ENCODE data around the gene NSL1. TPM values are rescaled to one million over a fixed set of nuclear protein-coding genes. Genes with fewer than 3 reads are reported as not detected.
"Not testable (repeated sequence)": the region's sequence is repeated elsewhere in the genome, so short reads cannot be mapped to it uniquely, and the experiment has no call there.

Gene NSL1
- total RNA-seq, 4 donors from 2014 or later, result 28.8 to 44.7 (median 32.6) TPM

- WGBS, 2 donors, result 94% methylated on average over 8 of the region's 8 CpGs
- H3K27me3 ChIP-seq, result no peaks in the 10 kb centered on the region
- H3K36me3 ChIP-seq, result peaks cover 0 to 13% (median 0%) of the 10 kb centered on the region in 3 donors
- no peaks in the 10 kb centered on the region for H3K9me3 ChIP-seq
- TF ChIP-seq EP300 (IDR thresholded peaks at IDR 0.05) (no peak), CTCF (IDR thresholded peaks at IDR 0.05) (no peak), POLR2A (IDR thresholded peaks at IDR 0.05) (no peak)
- no peak overlapping the region for H3K4me3 ChIP-seq
- peaks cover 0 to 7% (median 0%) of the 10 kb centered on the region in 4 donors for H3K4me1 ChIP-seq
- no peak overlapping the region for H3K27ac ChIP-seq
- no peak for DNase-seq (ENCODE audit: low spot score in 2 of 2)
Measured at GRCh38 chr1:212733109-212733508, 58.5 kb downstream of the NSL1 start.

DNA sequence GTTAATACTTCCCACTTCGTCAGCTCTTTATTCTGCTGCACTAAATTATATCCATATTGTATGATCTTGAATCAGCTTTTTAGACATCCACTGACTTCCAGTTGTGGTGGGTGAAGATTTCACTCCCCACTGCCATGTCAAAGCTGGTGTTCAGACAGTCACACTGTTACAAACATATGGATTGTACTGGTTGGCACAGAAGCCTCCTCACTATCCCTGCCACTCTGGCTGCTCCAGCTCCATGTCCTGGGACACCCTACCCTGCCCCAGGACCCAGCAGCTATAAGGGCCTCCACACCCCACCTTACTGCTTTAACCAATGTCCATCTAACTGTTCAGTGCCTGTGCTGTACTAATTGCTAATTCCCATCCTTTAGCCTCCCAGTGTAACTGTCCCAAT, 59.9 kb downstream of the NSL1 start:
- H3K27ac ChIP-seq, result no peak overlapping the region
- TF ChIP-seq POLR2A (IDR thresholded peaks at IDR 0.05), result no peak
- TF ChIP-seq EP300 (IDR thresholded peaks at IDR 0.05), result no peak
- no peak for TF ChIP-seq CTCF (IDR thresholded peaks at IDR 0.05)
- no peak for DNase-seq (ENCODE audit: low spot score in 2 of 2)
- H3K36me3 ChIP-seq, result peaks cover 0 to 13% (median 0%) of the 10 kb centered on the region in 3 donors
- H3K27me3 ChIP-seq, result no peaks in the 10 kb centered on the region
- H3K4me1 ChIP-seq, result no peaks in the 10 kb centered on the region
- no peak overlapping the region for H3K4me3 ChIP-seq
- 96 to 97% methylated on average over 1 of the region's 1 CpG for WGBS, 2 donors
- H3K9me3 ChIP-seq, result no peaks in the 10 kb centered on the region

GRCh38 chr1:212728606-212729005, 63.0 kb downstream of the NSL1 start:
- whole genome bisulfite sequencing, 2 donors, result 60 to 65% methylated on average over 5 of the region's 5 CpGs
- no peak for DNase-seq (ENCODE audit: low spot score in 2 of 2)
- TF ChIP-seq EP300 (IDR thresholded peaks at IDR 0.05), result no peak
- TF ChIP-seq CTCF (IDR thresholded peaks at IDR 0.05), result no peak
- TF ChIP-seq POLR2A (IDR thresholded peaks at IDR 0.05), result no peak

GRCh38 chr1:212727386-212728181, 64.0 kb downstream of the NSL1 start:
- peaks cover 0 to 3% (median 0%) of the 10 kb centered on the region in 3 donors for H3K36me3 ChIP-seq
- no peaks in the 10 kb centered on the region for H3K27me3 ChIP-seq
- H3K4me3 ChIP-seq, result no peak overlapping the region
- no peak for TF ChIP-seq POLR2A (IDR thresholded peaks at IDR 0.05)
- TF ChIP-seq EP300 (IDR thresholded peaks at IDR 0.05), result no peak
- TF ChIP-seq CTCF (IDR thresholded peaks at IDR 0.05), result no peak
- WGBS, 2 donors, result 74 to 75% methylated on average over 13 of the region's 13 CpGs
- no peak overlapping the region for H3K27ac ChIP-seq
- DNase-seq (ENCODE audit: low spot score in 2 of 2), result no peak
- no peaks in the 10 kb centered on the region for H3K4me1 ChIP-seq
- H3K9me3 ChIP-seq, result no peaks in the 10 kb centered on the region

More at GRCh38 chr1:212728606-212729005, 63.0 kb downstream of the NSL1 start:
- no peaks in the 10 kb centered on the region for H3K27me3 ChIP-seq
- H3K4me3 ChIP-seq, result no peak overlapping the region
- no peak overlapping the region for H3K27ac ChIP-seq
- H3K9me3 ChIP-seq, result no peaks in the 10 kb centered on the region
- no peaks in the 10 kb centered on the region for H3K4me1 ChIP-seq
- peaks cover 0 to 8% (median 0%) of the 10 kb centered on the region in 3 donors for H3K36me3 ChIP-seq

DNA sequence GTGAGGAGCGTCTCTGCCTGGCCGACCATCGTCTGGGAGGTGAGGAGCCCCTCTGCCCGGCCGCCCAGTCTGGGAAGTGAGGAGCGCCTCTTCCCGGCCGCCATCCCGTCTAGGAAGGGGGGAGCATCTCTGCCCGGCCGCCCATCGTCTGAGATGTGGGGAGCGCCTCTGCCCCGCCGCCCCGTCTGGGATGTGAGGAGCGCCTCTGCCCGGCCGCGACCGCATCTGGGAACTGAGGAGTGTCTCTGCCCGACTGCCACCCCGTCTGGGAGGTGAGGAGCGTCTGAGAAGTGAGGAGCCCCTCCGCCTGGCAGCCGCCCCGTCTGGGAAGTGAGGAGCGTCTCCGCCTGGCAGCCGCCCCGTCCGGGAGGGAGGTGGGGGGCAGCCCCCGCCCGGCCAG, 66.9 kb downstream of the NSL1 start:
- not testable (repeated sequence) for DNase-seq (ENCODE audit: low spot score in 2 of 2); H3K4me3 ChIP-seq; H3K36me3 ChIP-seq; H3K4me1 ChIP-seq; H3K27ac ChIP-seq; H3K9me3 ChIP-seq; H3K27me3 ChIP-seq
- 96% methylated on average over 5 of the region's 34 CpGs; no CpG with 5 or more reads in 1 of the 2 donors for WGBS, 2 donors

All from tibial nerve (tissue), 4 donors.